C4-2B (cell line): ENCODE data around the gene SLC45A2.

Experiments
- CTCF ChIP-seq: fragments of 450-650 bp; conservative IDR thresholded peaks from 2 replicates; pipeline ENCODE4 v1.5.1; 2017; ENCODE audit warnings: mild to moderate bottlenecking
- ZFX ChIP-seq: fragments of 450-650 bp; IDR thresholded peaks from 2 replicates; pipeline ENCODE4 v1.6.1; 2017

GRCh38 chr5:33978306-33978705, 6.2 kb downstream of the SLC45A2 start:
- no peak for TF ChIP-seq CTCF
- TF ChIP-seq ZFX = no peak
